BLaER1 (cell line): ENCODE measurements around the gene SLC25A44.
"Not testable (repeated sequence)": the region's sequence is repeated elsewhere in the genome, so short reads cannot be mapped to it uniquely, and the experiment has no call there.

ENCODE experiments used
- H3K27ac ChIP-seq: shearing (Covaris generic); formaldehyde crosslinking; 2 replicates; pipeline ENCODE4 v1.8.1; 2022
- H3K27me3 ChIP-seq: shearing (Covaris generic); formaldehyde crosslinking; 2 replicates; pipeline ENCODE4 v1.8.1; 2022
- H3K36me3 ChIP-seq: shearing (Covaris generic); formaldehyde crosslinking; 2 replicates; pipeline ENCODE4 v1.8.1; 2022
- H3K4me1 ChIP-seq: shearing (Covaris generic); formaldehyde crosslinking; 2 replicates; pipeline ENCODE4 v1.8.1; 2022
- H3K4me2 ChIP-seq: shearing (Covaris generic); formaldehyde crosslinking; 2 replicates; pipeline ENCODE4 v1.8.1; 2022
- H3K4me3 ChIP-seq: shearing (Covaris generic); formaldehyde crosslinking; 2 replicates; pipeline ENCODE4 v1.8.1; 2022
- H3K9ac ChIP-seq: shearing (Covaris generic); formaldehyde crosslinking; 2 replicates; pipeline ENCODE4 v1.8.1; 2022
- H3K9me3 ChIP-seq: shearing (Covaris generic); formaldehyde crosslinking; 2 replicates; pipeline ENCODE4 v1.8.1; 2022
- H4K20me1 ChIP-seq: shearing (Covaris generic); formaldehyde crosslinking; 2 replicates; pipeline ENCODE4 v1.8.1; 2022
- Cebpa-rat ChIP-seq: shearing (Covaris generic); IDR thresholded peaks from 2 replicates; pipeline ENCODE4 v1.8.1; 2022

SLC25A44 gene

GRCh38 chr1:156204686-156205085, 10.8 kb downstream of the SLC25A44 start:
- no peak overlapping the region for H3K27ac ChIP-seq
- H3K4me3 ChIP-seq, result no peak overlapping the region
- H3K4me1 ChIP-seq, result 0 out of 2 replicates have a peak, but pooled peaks cover 9% of the 10 kb centered on the region
- H3K4me2 ChIP-seq, result no peak overlapping the region
- peaks cover 19% of the 10 kb centered on the region; the same call in 1 of the 2 replicates for H4K20me1 ChIP-seq
- H3K9me3 ChIP-seq, result no peaks in the 10 kb centered on the region
- no peak for TF ChIP-seq Cebpa-rat
- H3K36me3 ChIP-seq, result peaks cover 92% of the 10 kb centered on the region
- H3K27me3 ChIP-seq, result no peaks in the 10 kb centered on the region
- no peak overlapping the region for H3K9ac ChIP-seq

GRCh38 chr1:156211243-156211642, 17.3 kb downstream of the SLC25A44 start:
- H3K4me2 ChIP-seq, result no peak overlapping the region
- TF ChIP-seq Cebpa-rat, result no peak
- no peaks in the 10 kb centered on the region for H4K20me1 ChIP-seq
- H3K36me3 ChIP-seq, result peaks cover 78% of the 10 kb centered on the region
- no peaks in the 10 kb centered on the region for H3K27me3 ChIP-seq
- no peak overlapping the region for H3K27ac ChIP-seq
- peaks cover 23% of the 10 kb centered on the region for H3K4me1 ChIP-seq
- H3K9ac ChIP-seq, result no peak overlapping the region
- H3K4me3 ChIP-seq, result no peak overlapping the region
- no peaks in the 10 kb centered on the region for H3K9me3 ChIP-seq

- H3K36me3 ChIP-seq, result peaks cover 74% of the 10 kb centered on the region
Measured at GRCh38 chr1:156212130-156212529, 18.2 kb downstream of the SLC25A44 start.

GRCh38 chr1:156212833-156213643, 19.1 kb downstream of the SLC25A44 start, which contains the start of gene PMF1:
Gene PMF1, plus strand, starts transcription at chr1:156213007. Its CDS starts 9 bp downstream, at chr1:156213016.
- 0 out of 2 replicates have a peak, but pooled peaks cover 6% of the 10 kb centered on the region for H4K20me1 ChIP-seq
- no peak for TF ChIP-seq Cebpa-rat
- H3K9me3 ChIP-seq, result peaks cover 3% of the 10 kb centered on the region; the same call in 1 of the 2 replicates
- H3K4me2 ChIP-seq, result peak within 1 kb of the TSS; percentile 96
- peaks cover 29% of the 10 kb centered on the region for H3K4me1 ChIP-seq
- peaks cover 65% of the 10 kb centered on the region for H3K36me3 ChIP-seq
- H3K27ac ChIP-seq, result peak within 1 kb of the TSS; percentile 97
- peak within 1 kb of the TSS; percentile 83 for H3K4me3 ChIP-seq
- H3K9ac ChIP-seq, result peak within 1 kb of the TSS; percentile 99
- H3K27me3 ChIP-seq, result no peaks in the 10 kb centered on the region

More at GRCh38 chr1:156212130-156212529, 18.2 kb downstream of the SLC25A44 start:
- peak overlapping the region; percentile 96 for H3K4me2 ChIP-seq
- peaks cover 23% of the 10 kb centered on the region for H3K4me1 ChIP-seq
- no peaks in the 10 kb centered on the region for H4K20me1 ChIP-seq
- H3K27ac ChIP-seq, result peak overlapping the region; percentile 97
- TF ChIP-seq Cebpa-rat, result no peak
- H3K9me3 ChIP-seq, result peaks cover 3% of the 10 kb centered on the region; the same call in 1 of the 2 replicates
- H3K4me3 ChIP-seq, result peak overlapping the region; percentile 83
- H3K27me3 ChIP-seq, result no peaks in the 10 kb centered on the region
- peak overlapping the region; percentile 99 for H3K9ac ChIP-seq

GRCh38 chr1:156213644-156213966, 19.7 kb downstream of the SLC25A44 start:
- Histone ChIP-seq H3K4me3 (peak overlapping the region; percentile 83), H3K9ac (peak overlapping the region; percentile 99), H3K4me2 (peak overlapping the region; percentile 96), H3K27me3 (no peaks in the 10 kb centered on the region), H3K27ac (peak overlapping the region; percentile 97), H3K36me3 (peaks cover 59% of the 10 kb centered on the region), H3K9me3 (peaks cover 3% of the 10 kb centered on the region; the same call in 1 of the 2 replicates), H3K4me1 (peaks cover 29% of the 10 kb centered on the region), H4K20me1 (0 out of 2 replicates have a peak, but pooled peaks cover 6% of the 10 kb centered on the region)
- TF ChIP-seq Cebpa-rat, result no peak

- Histone ChIP-seq H4K20me1 (0 out of 2 replicates have a peak, but pooled peaks cover 6% of the 10 kb centered on the region), H3K4me1 (peaks cover 29% of the 10 kb centered on the region), H3K4me2 (peak overlapping the region; percentile 96), H3K4me3 (peak overlapping the region; percentile 83), H3K36me3 (peaks cover 53% of the 10 kb centered on the region), H3K27ac (0 out of 2 replicates have a peak overlapping the region, but pooled peaks have one; percentile 97), H3K27me3 (no peaks in the 10 kb centered on the region), H3K9me3 (peaks cover 3% of the 10 kb centered on the region; the same call in 1 of the 2 replicates), H3K9ac (peak overlapping the region; percentile 99)
- TF ChIP-seq Cebpa-rat, result no peak
Measured at GRCh38 chr1:156214024-156214748, 20.3 kb downstream of the SLC25A44 start.

GRCh38 chr1:156216361-156217086, 22.6 kb downstream of the SLC25A44 start:
- H3K9me3 ChIP-seq, H3K9ac ChIP-seq, H3K27ac ChIP-seq, H3K4me2 ChIP-seq, H4K20me1 ChIP-seq, H3K4me3 ChIP-seq, H3K27me3 ChIP-seq: not testable (repeated sequence)
- peaks cover 52% of the 10 kb centered on the region for H3K36me3 ChIP-seq
- peaks cover 35% of the 10 kb centered on the region for H3K4me1 ChIP-seq

- Histone ChIP-seq H3K4me1 (peaks cover 28% of the 10 kb centered on the region), H4K20me1 (0 out of 2 replicates have a peak, but pooled peaks cover 12% of the 10 kb centered on the region), H3K27ac (no peak overlapping the region), H3K4me2 (no peak overlapping the region), H3K9me3 (peaks cover 3% of the 10 kb centered on the region; the same call in 1 of the 2 replicates), H3K36me3 (peaks cover 60% of the 10 kb centered on the region), H3K4me3 (no peak overlapping the region), H3K27me3 (no peaks in the 10 kb centered on the region), H3K9ac (no peak overlapping the region)
- TF ChIP-seq Cebpa-rat, result no peak
Measured at GRCh38 chr1:156217871-156218270, 24.0 kb downstream of the SLC25A44 start.

- Histone ChIP-seq H4K20me1 (0 out of 2 replicates have a peak, but pooled peaks cover 12% of the 10 kb centered on the region), H3K4me1 (peaks cover 18% of the 10 kb centered on the region), H3K27ac (no peak overlapping the region), H3K4me3 (no peak overlapping the region), H3K9me3 (peaks cover 3% of the 10 kb centered on the region; the same call in 1 of the 2 replicates), H3K4me2 (no peak overlapping the region), H3K9ac (no peak overlapping the region), H3K36me3 (peaks cover 69% of the 10 kb centered on the region), H3K27me3 (no peaks in the 10 kb centered on the region)
- no peak for TF ChIP-seq Cebpa-rat
Measured at GRCh38 chr1:156220226-156220625, 26.3 kb downstream of the SLC25A44 start.
